ENCODE results near the gene KCNQ4.

- TF ChIP-seq CTCF (IDR thresholded peaks at IDR 0.05), result no peak
- TF ChIP-seq POLR2AphosphoS5 (IDR thresholded peaks at IDR 0.05), result no peak
- TF ChIP-seq POLR2A (IDR thresholded peaks at IDR 0.05), result no peak
These were observed 12.4 kb downstream of the KCNQ4 start for GRCh38 chr1:40795811-40796586.

Data from breast epithelium (tissue), 3 donors.